ENCODE results near the gene ETFB.
A peak's percentile ranks its signal among the peaks of the same experiment; 100 is the strongest.

Gene ETFB

DNA sequence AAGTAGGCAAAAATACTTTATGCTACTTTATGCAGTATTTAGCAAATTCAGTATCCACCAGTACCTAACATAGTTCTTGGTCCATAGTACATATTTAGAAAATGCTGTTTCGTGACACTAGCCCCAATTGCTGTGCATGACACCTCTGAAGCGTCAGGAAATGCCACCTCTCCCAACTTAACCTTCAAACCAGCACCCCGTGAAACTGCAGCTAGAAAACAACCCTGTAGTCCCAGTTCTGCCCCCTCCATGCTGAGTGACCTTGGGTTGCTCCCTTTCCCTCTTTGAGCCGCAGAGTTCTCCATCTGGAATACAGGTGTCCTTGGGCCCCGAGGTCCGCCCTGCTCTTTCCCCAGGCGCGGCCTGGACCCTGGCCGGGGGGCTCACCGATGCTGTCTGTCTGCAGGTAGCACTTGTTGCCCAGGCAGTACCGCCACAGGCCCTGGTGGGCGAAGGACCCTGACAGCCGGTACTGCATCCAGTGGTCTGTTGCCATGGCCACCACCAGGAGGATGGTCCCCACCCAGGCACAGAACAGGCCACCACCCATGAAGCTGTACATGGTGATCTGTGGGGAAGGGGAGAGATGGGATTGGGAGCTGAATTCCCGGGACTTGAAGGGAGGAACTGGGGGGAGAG is 20.8 kb upstream of the ETFB start:
- Mint-ChIP-seq H3K9me3 (no peaks in the 10 kb centered on the region), H3K4me1 (peaks cover 39% of the 10 kb centered on the region), H3K27ac (no peak overlapping the region), H3K27me3 (peaks cover 7% of the 10 kb centered on the region), H3K4me3 (no peak overlapping the region)
- DNase-seq (no peak), ATAC-seq (peak; percentile 28)

DNA sequence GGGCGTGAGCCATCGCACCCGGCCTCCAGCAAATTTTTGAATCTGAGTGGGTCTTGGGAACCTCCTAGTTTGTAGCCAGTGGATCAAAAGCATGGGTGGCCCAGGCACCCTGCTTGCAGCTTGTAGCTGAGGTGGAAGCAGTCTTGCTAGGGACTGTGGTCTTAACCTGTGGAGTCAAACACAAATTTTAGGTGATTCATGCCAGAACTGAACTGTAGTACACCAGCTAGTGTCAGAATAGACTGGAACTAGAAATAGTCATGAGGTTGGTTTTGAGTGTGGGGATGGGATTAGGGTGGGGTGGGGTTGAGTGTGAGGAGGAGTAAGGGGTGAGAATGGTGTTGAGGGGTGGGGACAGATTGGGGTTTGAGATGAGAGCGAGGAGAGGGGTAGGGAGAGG is 15.8 kb upstream of the ETFB start:
- no peak for ATAC-seq
- Mint-ChIP-seq H3K27me3 (no peaks in the 10 kb centered on the region), H3K4me1 (peaks cover 23% of the 10 kb centered on the region), H3K27ac (no peak overlapping the region), H3K9me3 (peaks cover 0 to 15% of the 10 kb centered on the region in 2 donors), H3K4me3 (no peak overlapping the region)
- no peak for DNase-seq

DNA sequence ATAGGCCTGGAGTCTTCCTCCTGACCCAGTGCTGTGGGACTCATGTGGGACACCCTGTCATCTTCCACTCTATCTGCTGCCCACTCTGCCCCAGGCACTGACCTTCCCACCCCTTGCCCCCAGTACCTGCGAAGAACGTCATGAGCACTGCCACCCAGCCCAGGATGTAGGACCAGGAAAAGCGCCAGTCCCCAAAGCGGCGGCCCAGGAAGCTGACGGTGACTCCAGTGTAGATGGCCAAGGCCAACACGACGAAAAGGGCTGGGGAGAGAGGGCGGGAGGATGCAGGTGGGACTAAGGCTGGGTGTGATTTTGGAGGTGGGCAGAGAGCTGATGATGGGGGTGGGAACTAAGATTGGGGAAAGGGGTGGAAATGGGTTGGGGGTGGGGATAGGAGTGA is 14.2 kb upstream of the ETFB start:
- no peaks in the 10 kb centered on the region for H3K27me3 Mint-ChIP-seq
- no peak for DNase-seq
- ATAC-seq, result no peak
- peaks cover 0 to 15% of the 10 kb centered on the region in 2 donors for H3K9me3 Mint-ChIP-seq
- H3K4me3 Mint-ChIP-seq, result no peak overlapping the region
- H3K27ac Mint-ChIP-seq, result peak overlapping the region in 1 of 2 donors; percentile 87
- peaks cover 36% of the 10 kb centered on the region for H3K4me1 Mint-ChIP-seq

DNA sequence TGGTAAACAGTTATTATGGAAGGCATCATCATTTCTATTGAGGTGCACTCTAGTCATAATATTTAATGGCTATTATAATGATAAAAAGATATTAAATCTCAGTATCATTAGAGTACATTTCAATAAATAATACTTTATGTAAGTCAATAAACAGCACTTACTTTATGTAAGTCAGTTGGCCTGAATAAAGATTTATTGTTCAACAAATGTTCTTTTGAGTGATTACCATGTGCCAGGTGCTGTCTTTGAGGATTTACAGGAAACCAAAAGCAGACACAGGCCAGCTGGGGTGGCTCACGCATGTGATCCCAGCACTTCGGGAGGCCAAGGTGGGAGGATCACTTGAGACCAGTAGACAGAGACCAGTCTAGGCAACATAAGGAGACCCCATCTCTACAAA is 11.2 kb upstream of the ETFB start:
- H3K9me3 Mint-ChIP-seq, result peaks cover 5 to 23% of the 10 kb centered on the region in 2 donors

DNA sequence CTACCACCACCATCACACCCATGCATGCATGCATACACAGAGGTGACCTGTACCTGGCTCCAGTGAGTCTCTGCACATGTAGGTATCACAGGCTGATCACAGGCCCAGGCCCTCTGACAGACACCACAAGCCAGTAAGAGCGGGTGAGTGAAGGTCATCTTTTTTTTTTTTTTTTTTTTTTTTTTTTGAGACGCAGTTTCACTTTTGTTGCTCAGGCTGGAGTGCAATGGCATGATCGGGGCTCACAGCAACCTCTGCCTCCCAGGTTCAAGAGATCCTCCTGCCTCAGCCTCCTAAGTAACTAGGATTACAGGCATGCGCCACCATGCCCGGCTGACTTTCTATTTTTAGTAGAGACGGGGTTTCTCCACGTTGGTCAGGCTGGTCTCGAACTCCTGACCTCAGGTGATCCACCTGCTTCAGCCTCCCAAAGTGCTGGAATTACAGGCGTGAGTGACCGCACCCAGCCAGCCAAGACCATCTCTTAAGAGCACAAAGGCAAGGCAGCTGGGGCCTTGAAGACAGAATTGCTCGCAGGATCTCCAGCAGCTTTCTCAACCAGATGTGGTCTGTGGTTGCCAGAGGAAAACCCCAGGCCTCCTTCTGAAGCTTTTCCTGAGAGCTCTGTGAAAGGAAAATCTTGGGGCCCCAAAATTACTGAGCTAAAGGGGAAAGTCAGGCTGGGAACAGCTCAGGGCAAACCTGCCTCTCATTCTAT is 9.5 kb upstream of the ETFB start:
- H3K27ac Mint-ChIP-seq, result peak overlapping the region; percentile 8 to 77
- peaks cover 5 to 15% of the 10 kb centered on the region in 2 donors for H3K9me3 Mint-ChIP-seq
- H3K27me3 Mint-ChIP-seq, result no peaks in the 10 kb centered on the region
- DNase-seq (peak in 1 of 2 donors; percentile 48), ATAC-seq (no peak)
- H3K4me3 Mint-ChIP-seq, result peak overlapping the region; percentile 70 to 79
- H3K4me1 Mint-ChIP-seq, result peaks cover 77% of the 10 kb centered on the region

More for the DNA sequence above, 11.2 kb upstream of the ETFB start:
- Mint-ChIP-seq H3K27me3 (no peaks in the 10 kb centered on the region), H3K4me3 (no peak overlapping the region), H3K27ac (no peak overlapping the region), H3K4me1 (peaks cover 66% of the 10 kb centered on the region)
- DNase-seq (no peak), ATAC-seq (no peak)

DNA sequence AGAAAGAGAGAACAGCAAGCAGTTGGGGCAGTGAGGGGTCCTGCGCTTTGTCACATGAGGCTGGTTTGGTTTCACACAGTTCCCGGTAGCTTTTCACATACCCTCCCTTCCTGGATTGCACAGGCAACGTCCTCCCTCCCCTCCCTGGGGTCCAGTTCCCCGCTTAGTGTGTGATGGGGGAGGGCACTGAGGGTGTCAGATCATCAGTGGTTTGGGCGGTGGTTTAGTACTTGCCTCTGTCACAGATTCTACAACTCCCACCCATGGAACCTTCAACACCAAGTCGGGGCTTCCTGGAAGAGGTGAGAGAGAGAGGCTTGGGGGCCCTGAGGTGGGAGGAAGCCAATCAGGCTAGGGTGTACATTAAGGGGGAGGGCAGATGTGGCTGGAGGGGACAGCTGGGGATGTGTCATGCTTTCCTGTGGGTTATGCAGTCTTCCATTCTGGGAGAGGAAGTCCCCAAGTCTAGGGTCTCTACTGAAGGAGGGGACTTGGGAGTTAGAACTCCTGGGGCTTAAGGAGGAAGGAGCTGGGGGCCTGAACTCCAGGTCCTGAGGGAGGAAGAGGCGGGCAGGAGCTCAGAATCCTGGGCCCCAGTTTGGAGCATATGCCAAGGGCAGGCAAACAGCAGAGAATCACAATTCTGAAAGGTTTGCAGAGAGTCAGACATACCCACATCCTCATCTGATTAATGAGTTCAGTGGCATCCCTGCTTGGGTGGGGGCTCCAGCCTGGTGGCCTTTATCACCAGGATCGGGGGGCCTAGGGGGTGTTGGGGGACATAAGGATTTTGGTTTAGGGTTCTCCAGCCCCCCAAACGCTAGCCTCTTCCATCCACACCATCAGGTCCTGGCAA is 6.7 kb upstream of the ETFB start, which contains the start of gene NKG7:
Gene NKG7, minus strand, starts transcription at position 6 of the 856 bp plus-strand sequence. CDS start 119 bp downstream, outside the sequence.
- Mint-ChIP-seq H3K9me3 (peaks cover 5 to 8% of the 10 kb centered on the region in 2 donors), H3K27ac (peak within 1 kb of the TSS; percentile 86 to 93)
- ATAC-seq, result peak; percentile 91

DNA sequence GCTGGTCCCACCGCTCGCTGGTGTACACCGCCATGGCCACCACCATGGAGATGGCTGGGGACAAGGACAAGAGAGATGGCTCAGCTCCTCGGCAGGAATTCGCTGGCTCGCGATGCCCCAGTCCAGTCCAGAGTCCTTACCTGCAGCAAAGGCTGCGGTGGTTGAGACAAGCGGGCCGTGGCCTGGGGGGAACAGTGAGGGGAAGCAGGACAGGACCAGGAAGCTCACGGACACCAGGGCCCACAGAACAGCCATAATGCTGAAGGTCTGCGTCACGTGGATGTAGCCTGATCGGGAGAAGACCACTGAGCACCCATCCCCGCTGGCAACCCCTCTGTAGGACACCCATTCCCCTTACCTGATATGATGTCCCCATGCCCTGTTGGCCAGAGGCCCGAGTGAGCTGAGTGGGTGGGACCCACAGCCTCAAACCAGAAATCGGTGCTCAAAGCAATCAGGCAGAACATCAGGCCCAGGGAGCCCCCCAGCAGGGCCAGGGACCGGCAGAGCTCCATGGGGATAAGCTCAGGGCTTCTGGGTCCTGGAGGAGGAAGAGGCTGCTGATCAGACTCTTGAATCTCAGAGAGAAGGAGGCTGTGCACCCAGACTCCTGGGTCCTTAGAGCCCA is 5.9 kb upstream of the ETFB start:
- Mint-ChIP-seq H3K4me3 (peak overlapping the region; percentile 74 to 87), H3K27ac (peak overlapping the region; percentile 86 to 93)
- no peak for DNase-seq

More for the DNA sequence above, 6.7 kb upstream of the ETFB start, which contains the start of gene NKG7:
- peak within 1 kb of the TSS; percentile 74 to 87 for H3K4me3 Mint-ChIP-seq
- peaks cover 83% of the 10 kb centered on the region for H3K4me1 Mint-ChIP-seq
- DNase-seq, result peak; percentile 79 to 93
- no peaks in the 10 kb centered on the region for H3K27me3 Mint-ChIP-seq

DNA sequence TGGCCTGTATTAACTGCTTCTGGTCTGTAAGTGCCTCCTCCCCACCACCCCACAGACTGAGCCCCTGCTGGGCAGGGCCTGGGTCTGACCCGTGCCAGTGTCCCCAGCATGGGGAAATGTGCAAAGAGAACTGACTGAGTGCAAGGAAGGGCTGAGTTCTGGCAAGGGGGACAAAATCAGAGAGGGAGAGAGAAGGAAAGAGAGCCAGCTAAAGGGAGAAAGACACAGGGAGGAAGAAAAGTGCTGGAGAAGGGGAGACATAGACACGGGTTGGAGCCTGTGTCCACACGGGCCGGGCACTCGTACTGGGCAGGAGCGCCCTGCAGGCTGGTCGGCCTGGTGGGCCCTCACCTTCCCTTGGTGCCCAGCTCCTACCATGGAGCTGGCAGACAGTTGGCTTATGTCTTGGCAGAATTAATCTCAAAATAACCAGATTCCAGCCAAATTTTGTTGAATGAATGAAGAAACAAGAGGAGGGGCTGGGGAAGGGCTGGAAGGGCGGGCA is 5.0 kb upstream of the ETFB start:
- peak overlapping the region in 1 of 2 donors; percentile 76 for H3K27ac Mint-ChIP-seq
- H3K27me3 Mint-ChIP-seq, result no peaks in the 10 kb centered on the region
- peaks cover 74% of the 10 kb centered on the region for H3K4me1 Mint-ChIP-seq
- DNase-seq (no peak), ATAC-seq (no peak)
- H3K9me3 Mint-ChIP-seq, result peaks cover 5 to 8% of the 10 kb centered on the region in 2 donors
- peak overlapping the region; percentile 74 to 87 for H3K4me3 Mint-ChIP-seq

More for the DNA sequence above, 5.9 kb upstream of the ETFB start:
- Mint-ChIP-seq H3K9me3 (peaks cover 5 to 8% of the 10 kb centered on the region in 2 donors), H3K27me3 (no peaks in the 10 kb centered on the region), H3K4me1 (peaks cover 83% of the 10 kb centered on the region)
- no peak for ATAC-seq

DNA sequence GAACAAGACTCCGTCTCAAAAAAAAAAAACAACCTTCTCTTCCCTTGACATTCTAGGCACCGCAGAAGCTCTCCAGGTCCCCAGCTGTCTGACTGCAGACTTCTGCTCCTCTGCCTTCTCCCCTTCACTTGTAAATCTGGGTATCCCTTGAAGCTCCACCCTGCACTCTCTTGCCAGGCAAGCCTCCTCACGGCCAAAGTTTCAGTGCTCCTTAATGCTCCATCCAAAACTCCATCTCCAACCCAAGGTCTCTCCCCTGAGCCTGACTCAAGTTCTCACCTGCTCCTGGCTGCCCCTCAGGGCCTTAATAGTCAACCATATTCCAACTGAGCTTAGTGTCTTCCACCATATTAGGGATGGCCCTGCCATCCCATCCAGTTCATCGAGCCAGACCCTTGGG is 4.0 kb upstream of the ETFB start:
- Mint-ChIP-seq H3K4me1 (peaks cover 68% of the 10 kb centered on the region), H3K27me3 (no peaks in the 10 kb centered on the region), H3K27ac (peak overlapping the region in 1 of 2 donors; percentile 55), H3K9me3 (peaks cover 5 to 8% of the 10 kb centered on the region in 2 donors), H3K4me3 (peak overlapping the region; percentile 74 to 87)
- DNase-seq, result no peak
- no peak for ATAC-seq

DNA sequence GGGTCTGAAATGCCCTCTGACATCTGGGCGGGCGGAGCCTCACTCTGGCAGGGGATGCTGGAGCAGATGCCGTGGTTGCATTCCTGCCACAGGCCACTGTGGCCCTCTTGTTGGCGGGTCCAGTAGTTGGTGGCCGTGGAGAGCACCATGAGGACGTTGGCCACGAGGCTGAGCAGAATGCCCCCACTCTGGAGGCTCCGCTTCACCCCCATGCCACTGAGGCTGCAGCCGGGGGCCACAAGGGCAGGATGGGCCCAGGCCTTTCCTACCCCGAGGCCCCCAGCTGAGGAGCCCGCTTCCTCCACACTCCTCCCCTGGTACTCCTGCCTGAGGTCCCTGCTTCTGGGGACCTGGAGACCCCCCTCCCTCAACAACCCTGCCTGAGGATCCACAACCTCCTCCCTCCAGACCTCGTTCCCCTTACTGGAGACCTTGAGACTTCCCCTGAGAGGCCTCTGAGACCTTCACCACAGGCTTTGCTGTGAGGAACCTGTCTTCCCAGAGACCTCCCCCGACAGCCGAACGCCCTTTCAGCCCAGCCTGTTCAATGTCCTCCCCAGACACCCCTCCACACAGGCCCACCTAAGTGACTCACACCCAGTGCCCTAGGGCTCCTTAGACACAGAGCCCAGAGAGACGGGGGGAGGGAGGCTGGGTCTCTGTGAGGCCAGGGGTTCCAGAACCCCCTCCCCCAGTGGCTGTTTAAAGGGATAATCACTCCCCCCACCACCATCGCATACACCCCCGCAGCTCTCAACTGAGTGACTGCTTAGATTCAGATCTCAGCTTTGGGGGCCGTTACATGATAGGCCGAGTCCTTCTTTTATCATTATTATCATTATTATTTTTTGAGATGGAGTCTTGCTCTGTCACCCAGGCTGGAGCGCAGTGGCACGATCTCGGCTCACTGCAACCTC is 2.4 kb upstream of the ETFB start, which contains the start of gene CLDND2:
Gene CLDND2, minus strand, starts transcription at position 638 of the 917 bp plus-strand sequence. Its CDS starts 426 bp downstream, at position 212.
- Mint-ChIP-seq H3K27me3 (no peaks in the 10 kb centered on the region), H3K27ac (peak within 1 kb of the TSS; percentile 83 to 96), H3K4me3 (peak within 1 kb of the TSS; percentile 97 to 100), H3K4me1 (peaks cover 68% of the 10 kb centered on the region), H3K9me3 (no peaks in the 10 kb centered on the region)
- no peak for ATAC-seq
- peak in 1 of 2 donors; percentile 41 for DNase-seq

DNA sequence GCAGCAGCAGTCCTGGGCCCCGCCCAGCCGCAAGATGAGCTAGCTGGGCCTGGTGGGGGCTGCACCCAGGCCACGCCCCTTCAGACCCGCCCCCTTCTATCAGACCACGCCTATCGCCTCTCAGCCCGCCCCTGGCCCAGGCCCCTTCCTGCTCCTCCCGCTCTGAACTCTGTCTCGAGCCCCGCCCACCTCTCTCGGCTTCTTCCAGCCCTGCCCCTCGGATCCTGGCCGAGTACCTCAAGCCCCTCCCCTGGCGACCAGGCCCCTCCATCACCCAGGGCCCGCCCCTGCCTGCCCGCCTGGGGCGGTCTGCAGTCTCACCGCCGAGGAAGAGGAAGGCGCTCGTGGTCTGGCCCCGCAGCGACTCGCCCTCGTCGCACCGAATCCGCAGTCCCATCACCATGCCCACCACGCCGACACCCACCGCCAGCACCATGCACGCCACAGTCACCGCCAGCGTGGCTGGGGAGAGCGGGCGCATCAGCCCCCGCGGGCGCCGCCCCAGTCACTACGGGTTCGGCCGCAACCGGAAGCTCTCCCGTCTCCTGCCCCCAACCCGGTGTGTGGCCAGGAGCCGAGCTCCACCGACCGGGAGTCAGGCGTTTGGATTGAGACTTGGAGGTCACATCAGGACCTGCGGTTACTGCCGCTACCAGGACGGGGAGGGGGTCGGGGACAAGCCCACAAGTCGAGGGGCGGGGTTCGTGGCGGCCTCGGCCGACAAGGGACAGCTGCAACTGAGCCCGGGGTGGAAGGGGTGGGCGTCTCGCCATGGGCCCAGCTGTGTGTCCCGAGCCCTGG is 1.6 kb upstream of the ETFB start:
- no peaks in the 10 kb centered on the region for H3K9me3 Mint-ChIP-seq
- H3K4me1 Mint-ChIP-seq, result peaks cover 68% of the 10 kb centered on the region
- H3K4me3 Mint-ChIP-seq, result peak overlapping the region; percentile 97 to 100
- peak overlapping the region; percentile 96 to 97 for H3K27ac Mint-ChIP-seq
- ATAC-seq, result peak; percentile 85
- DNase-seq, result peak; percentile 99
- H3K27me3 Mint-ChIP-seq, result no peaks in the 10 kb centered on the region

DNA sequence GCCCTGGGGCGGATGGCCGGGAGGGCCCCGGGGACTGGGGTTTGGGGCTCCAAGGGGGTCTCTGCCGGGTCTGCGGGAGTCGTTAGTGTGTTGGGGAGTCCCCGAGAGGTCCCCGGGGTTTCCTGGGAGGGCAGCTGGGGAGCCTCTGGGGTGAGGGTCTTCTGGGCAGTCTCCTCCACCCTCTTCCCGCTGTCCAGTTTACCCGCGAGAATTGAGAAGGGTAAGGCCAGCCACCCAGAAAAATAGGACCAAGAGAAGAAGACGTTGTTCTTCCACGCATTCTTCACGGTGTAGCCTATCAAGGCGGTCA is 1.0 kb upstream of the ETFB start:
- peak; percentile 8 for ATAC-seq
- Mint-ChIP-seq H3K9me3 (no peaks in the 10 kb centered on the region), H3K27me3 (no peaks in the 10 kb centered on the region), H3K4me1 (peaks cover 68% of the 10 kb centered on the region), H3K4me3 (peak overlapping the region; percentile 97 to 100), H3K27ac (peak overlapping the region; percentile 97 to 98)
- DNase-seq, result no peak
